NCI-H1105 (cell line): ENCODE measurements around the gene DAPP1.
"Not testable (repeated sequence)": the region's sequence is repeated elsewhere in the genome, so short reads cannot be mapped to it uniquely, and the experiment has no call there.

Experiments used
- DNase-seq: peaks from one replicate; lab custom pipeline; 2025; lab: John Stamatoyannopoulos, UW

DAPP1 gene

DNA sequence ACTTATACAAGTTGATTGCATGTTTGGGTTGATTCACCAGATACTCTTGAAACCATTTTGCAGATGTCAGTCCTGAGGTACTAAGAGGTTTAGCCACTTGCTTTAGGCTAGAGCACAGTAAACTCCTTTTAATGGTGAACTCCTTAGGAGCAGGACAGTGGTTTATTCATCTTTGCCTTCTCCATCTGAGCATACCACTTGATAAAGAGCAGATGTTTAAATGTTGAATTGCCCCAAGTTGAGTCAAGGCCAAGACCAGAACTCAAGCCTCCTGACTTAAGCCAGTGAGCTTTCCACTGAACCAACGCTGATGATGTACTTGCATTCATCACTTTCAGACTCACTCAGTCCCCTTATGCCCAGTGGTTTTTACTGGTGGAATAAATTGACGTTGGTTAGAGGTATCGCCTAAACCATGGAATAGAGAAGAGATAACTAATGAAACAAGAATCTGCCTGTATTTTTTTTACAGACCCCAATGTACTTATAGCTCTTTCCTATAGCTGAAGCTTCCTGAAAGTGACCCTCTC, 7.5 kb downstream of the DAPP1 start:
- DNase-seq = no peak

DNA sequence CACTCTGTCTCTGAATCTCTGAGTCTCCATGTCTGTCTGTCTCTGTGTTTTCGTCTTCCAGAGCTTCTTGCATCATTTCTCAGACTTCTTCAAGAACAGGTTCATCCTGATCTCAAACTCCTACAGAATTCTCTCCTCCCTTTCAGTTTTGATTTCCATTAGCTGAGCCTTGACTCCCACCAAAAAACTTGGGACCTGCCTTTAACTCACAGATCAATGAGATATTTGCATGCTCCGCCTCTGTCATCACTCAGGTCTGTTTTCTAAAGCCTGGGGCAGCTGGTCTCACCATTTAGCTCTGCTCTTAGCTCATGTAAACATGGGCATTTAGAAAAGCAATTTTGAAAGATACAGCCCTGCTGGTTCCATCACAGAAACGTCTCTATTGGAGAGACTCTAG, 8.6 kb downstream of the DAPP1 start:
- DNase-seq = no peak

DNA sequence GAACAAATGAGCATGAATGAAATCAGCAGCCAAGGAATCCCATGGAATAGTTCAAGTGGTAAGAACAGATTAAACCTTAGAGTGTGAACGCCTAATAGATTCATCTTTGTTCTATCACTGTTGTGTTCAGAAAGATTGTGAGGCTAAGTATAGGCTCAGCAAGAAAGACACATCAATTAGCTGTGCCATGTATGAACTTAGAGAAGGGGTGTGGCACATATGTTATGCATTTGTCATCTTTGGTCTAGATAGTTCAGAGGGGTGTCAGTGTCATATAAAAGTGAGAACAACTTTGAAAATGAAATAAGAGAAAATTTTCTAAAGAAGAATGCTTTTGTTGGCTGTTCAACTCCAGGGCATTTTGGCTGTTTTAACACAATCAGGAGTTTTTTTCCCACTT, 9.4 kb downstream of the DAPP1 start:
- DNase-seq = no peak

DNA sequence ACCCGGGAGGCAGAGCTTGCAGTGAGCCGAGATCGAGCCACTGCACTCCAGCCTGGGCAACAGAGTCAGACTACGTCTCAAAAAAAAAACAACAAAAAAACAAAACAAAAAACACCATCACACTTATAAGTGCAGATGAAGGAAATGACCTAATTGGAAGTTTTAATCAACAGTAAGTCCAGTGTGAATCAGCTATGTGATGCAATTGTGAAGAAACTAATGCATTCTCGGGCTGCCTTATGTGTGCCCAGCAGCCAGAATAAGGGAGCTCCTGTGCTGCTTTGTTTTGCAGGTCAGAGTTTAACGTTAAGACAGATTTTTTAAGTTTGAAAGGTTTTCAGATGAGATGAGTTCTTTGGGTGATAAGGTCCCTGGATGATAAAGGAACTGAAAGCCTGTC, 10.8 kb downstream of the DAPP1 start:
- DNase-seq = no peak

DNA sequence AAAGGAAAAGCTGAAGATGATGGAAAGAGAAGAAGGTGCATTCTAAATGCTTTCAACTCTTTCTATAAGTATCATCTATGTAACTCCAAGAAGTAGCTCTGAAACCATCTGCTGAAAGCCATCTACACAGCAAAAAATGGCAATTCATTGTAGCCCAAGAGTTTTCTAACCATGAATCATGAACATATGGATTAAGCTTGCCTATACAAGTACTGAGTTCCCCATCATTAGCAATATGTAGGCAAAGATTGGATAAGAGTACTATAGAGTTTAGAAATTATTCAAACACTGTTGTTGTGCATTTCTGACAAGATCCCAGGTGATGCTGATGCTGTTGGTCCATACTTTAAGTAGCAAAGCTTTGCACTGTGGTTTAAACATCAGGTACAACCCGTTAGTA, 11.2 kb downstream of the DAPP1 start:
- no peak for DNase-seq

DNA sequence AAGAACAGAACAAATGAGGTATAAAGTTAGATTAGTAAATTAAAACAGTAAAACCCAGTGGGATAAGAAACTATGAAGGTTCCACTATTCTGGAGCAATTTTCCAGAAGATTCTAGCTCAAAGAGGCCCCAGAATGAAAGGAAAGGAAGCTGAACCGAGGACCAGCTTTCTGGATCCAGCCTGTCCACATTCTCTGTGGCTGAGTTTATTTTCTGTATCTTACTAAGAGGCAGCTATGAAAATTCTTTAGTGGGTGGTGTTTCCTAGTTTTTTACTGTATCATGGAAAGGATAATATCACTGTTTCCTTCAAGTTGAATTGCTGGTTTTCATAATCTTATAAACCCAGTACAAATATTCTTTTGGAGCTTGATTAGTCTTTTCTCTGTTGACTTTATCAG, 11.8 kb downstream of the DAPP1 start:
- no peak for DNase-seq

DNA sequence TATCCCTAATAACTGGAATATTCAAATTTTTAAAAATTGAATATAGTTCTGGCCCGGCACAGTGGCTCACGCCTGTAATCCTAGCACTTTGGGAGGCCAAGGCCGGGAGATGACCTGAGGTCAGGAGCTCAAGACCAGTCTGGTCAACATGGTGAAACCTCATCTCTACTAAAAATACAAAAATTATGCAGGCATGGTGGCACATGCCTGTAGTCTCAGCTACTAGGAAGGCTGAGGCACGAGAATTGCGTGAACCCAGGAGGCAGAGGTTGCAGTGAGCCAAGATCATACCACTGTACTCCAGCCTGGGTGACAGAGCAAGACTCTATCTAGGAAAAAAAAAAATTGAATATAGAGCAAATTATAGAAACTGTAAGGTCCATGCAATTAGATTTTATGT, 13.4 kb downstream of the DAPP1 start:
- DNase-seq = not testable (repeated sequence)

DNA sequence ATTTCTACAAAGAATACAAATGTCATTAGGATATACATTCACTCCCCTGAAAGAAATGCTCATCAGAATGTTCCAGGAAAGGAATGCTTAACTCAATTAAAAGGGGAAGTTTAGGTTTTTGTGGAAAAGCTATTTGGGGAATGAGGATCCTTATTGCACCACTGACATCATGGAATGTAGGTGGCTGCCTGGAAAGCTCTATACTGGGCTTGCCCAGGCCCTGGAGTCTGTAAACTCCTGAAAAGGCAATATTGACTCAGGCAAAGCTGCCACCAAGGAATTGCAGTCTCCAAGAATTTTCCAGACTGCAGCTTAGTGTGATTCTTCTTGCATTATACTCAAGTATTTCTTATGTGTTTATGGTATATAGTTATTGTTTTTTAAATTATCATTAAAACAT, 15.7 kb downstream of the DAPP1 start:
- no peak for DNase-seq

DNA sequence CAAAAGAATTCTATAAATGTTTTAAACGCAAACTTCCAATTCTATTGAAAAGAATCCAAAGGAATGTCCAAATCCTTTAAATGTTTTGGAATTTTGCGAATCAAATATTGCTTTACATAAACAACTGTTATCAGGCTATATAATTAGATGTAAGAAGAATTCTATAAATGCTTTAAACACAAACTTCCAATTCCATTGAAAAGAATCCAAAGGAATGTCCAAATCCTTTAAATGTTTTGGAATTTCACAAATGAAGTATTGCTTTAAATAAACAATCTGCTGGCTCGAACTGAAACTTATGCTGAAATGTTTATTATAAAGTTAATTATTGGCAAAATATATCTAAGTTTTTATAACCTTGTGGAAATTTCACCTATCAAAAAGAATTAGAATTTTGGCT, 16.1 kb downstream of the DAPP1 start:
- DNase-seq = no peak

DNA sequence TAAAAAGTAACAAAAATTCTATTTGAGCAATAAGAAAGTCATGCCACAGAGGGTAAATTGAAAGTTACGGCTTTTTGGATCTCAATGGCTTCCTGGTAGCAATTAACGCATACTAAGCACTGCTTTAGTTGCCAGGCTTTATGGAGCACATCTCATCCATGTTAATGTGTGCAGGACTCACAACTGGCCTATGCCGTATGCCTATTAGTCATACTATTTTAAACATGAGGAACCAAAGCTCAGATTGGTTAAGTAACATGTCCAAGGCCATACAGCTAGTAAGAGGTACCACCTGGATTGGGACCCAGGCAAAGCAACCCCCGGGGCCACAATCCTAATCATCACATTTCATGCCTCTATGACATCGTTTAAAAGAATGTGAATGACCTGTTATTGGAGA, 17.1 kb downstream of the DAPP1 start:
- DNase-seq = no peak

DNA sequence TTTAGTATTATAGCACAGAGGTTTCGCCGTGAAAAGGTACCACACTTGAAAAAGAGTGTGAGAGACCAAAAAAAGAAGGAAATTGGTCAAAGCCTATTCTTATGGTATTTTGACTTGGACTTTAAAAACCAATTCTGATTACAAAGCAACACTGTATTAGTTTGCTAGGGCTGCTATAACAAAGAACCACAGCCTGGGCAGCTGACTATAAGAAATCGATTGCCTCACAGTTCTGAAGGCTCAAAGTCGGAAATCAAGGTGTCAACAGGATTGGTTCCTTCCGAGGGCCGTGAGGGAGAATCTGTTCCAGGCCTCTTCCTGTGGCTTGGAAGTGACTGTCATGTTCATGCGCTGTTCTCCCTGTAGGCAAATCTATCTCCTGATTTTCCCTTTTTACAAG, 17.9 kb downstream of the DAPP1 start:
- DNase-seq = no peak

DNA sequence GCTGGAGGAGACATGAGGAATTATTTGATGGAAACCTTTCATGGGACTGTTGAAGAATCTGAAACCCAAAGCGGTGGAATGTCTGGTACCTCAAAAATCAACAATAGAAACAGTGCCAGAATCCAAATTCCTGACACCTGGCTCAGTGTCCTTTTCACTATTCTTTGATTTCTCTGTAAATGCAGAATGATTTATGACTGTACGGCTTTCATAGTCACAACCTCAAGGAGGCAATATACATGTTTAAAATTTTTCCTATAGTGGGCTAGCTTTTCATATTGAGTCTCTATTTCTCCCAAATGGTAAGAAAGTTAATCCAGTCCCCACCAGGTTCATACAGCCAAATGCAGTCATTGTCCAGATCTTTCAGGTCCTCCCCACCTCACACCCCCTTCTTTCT, 19.3 kb downstream of the DAPP1 start:
- no peak for DNase-seq

DNA sequence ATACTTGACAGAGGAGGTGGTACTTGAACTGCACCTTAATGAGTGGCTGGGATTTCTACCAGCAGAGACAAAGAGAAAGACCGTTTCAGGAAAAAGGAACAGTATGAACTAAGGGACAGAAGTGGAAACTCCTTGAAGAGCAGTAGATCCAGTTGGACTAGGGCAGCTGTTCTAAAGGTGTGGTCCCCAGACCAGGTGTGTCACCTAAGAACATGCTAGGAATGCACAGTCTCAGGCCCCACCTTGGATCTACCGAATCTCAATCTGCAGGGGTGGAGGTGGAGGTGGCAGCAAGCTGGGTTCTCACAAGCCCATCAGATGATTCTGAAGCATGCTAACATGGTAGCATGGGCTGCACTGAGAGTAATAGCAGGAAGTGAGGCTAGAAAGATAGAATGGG, 22.3 kb downstream of the DAPP1 start:
- DNase-seq = no peak

DNA sequence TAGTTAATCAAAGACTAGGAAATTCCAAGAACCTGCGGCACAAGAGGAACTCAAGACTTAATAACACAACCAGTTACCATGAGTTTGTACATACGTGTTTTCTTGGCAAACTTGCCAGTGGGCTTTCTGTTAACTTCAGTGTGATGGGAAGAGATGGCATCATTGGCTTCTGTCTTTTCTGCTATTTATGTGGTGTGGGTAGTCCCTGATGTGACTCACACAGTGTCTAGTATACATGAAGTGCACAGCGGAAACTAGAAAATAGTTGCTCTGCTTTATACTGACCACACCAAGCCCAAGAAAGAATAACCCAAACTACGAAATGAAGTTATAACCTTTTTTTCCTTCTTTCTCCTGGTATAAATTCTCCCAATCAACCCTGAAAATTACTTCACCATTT, 24.5 kb downstream of the DAPP1 start:
- DNase-seq = no peak

DNA sequence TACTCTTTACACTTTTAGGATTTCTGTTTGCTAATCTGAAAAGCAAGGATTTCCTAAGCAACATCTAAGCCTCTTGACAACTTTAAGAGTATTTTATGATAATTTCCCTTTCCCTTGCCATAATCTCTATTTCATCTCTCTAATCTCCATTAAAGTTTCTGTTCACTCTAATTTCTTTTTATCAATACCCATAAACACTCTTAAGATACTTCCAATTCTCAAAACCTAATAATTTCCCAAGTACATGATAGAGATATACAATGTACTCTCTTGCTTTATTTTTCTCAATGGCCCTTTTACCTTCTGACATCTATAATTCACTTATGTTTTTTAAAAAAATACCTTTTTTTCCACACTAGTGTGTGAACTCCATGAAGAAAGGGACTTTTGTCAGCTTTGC, 26.8 kb downstream of the DAPP1 start:
- DNase-seq = no peak

DNA sequence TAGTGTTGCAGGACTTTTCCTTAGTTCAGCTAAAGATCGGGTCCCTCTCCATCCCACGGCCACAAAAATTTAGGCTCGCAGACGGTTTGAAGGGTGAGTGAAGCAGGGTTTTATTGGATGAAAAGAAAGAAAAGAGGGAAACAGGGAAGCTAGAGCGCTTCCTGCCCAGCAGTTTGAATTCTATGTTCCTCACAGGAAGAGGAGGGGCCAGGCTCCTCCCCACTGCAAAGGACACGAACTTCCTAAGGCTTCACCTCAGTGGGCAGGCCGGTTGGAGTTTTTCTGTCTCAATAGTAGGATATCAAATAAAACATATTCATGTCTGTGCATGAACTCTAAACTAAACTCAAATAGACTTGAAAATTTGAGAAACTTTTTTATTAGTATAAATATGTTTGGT, 27.4 kb downstream of the DAPP1 start:
- no peak for DNase-seq

DNA sequence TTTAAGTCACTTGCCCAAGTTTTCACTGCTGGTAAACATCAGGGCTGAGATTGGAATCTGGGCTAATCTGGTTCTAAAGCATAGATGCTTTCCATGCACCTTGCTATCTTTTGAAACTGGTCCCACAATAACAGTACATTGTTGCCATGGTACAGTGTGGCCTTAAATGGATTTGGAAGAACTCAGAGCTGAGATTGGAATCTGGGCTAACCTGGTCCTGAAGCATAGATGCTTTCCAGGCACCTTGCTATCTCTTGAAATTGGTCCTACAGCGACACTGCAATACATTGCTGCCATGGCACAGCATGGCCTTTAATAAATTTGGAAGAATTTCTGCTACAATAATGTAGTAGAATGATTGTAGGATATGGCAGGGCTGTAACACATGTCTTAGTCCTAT, 28.6 kb downstream of the DAPP1 start:
- no peak for DNase-seq

DNA sequence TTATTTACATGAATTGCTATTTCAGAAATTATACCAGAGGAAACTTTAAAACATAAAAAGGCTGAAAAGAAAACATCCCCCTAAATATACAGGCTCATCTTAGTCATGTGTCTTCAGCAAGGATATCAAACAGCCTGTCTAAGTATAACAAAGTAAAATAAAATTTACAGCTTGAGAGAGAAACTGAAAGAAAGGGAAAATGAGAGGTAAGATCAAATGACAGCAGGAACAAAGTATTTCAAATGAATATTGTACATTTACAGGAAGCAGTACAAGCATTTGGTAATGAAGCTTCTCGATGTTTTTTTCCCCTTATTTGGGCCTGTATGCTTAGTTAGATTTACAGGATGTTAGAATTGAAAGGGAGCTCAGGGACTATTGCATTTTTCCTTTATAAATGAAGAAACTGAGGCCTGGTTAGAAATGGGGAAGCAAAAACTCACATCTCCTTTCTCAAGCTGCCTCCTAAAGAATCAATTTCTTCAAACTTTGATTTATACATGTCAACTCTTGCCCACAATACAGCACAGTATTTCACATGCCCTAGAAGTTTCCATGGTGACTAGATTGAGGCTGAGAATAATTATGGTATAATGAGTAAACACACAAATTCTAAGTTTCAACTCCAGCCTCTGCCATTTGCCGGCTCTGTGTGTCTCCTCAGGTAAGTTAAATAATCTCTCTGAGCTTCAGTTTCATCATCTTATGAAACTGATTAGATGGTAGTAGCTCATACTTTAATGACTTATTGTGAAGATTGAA, 29.3 kb downstream of the DAPP1 start:
- DNase-seq = no peak

DNA sequence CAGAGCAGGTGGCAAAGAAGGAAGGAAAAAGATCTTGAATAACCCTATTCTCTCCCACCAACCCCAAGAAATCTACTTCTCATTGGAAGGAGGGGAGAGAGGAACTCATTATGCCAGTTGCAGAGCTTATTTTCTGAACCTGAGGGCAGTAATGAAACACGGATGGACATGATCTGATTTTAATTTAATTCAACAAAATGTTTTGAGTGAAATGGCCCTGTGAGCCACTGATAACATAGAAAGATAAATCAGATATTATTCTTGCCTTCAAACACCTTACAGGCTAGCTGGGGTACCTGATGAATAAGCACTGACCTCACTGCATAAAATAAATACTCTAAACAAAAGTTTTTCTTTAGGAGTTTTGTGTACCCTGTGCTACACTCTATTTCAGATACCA, 30.3 kb downstream of the DAPP1 start:
- no peak for DNase-seq

DNA sequence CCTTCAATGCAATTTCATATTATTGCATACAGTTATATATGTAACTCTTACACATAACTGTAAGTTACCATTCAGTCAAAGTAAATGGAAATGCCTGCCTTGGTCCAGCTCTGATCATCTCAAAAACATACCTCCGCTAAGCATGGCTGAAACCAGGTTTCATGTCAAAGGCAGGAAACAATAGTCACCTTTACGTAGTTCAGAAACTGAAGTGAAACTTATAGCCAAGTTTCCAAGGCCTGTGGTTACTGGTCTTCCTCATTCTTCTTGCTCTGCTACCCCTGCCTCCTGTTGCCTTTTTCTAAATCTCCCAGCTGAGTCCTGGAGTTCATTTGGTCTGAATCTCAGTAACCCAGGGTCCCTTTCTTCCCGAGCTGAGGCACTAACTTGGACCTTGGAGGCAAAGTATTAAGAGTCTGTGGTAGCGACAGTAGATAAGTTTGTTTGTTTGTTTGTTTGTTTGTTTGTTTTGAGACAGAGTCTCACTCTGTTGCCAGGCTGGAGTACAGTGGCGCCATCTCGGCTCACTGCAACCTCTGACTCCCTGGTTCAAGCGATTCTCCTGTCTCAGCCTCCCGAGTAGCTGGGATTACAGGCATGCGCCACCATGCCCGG, 30.8 kb downstream of the DAPP1 start:
- no peak for DNase-seq

DNA sequence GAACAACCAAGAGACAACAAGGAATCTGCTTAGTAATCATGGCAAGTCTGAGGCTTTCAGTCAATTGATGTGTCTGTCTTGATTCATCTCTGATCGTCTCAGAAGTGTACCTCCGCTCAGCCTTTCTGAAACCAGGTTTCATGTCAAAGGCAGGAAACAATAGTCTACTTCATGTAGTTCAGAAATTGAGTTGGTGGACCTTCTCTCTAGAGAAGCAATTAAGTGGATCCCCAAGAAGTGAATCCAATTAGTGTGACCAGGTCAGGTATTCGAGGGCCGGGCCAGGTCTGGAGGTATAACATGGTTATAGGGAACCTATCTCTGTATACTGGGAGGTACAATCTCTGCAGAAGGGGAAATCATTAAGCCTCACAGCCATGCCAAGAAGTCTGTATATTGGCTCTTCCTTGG, 32.0 kb downstream of the DAPP1 start:
- no peak for DNase-seq

DNA sequence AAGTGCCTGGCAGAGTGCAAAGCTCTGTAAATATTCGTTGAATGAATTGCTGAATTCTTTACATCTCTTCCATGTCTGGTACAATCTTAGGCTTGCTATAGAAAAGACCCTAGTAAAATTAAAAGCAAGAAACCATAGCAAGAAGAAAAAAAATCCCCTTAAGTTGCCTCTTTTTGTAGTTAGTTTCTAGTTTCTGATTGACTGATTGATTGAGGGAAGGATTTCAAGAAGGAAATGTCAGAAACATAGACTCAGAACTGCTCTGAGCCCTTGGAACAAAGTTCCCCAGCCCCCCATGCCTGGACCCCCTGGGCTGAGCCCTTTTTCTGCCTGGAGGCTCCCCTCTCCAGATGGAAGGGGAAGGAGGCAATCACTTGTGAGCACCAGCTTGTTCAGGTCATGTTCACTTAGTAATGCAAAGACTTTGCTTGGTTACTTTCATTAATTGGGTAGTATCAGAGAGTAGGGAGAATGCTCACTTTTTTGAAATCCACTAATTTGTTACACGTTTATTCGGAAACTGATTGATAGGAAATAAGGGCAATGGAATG, 35.6 kb downstream of the DAPP1 start:
- no peak for DNase-seq

DNA sequence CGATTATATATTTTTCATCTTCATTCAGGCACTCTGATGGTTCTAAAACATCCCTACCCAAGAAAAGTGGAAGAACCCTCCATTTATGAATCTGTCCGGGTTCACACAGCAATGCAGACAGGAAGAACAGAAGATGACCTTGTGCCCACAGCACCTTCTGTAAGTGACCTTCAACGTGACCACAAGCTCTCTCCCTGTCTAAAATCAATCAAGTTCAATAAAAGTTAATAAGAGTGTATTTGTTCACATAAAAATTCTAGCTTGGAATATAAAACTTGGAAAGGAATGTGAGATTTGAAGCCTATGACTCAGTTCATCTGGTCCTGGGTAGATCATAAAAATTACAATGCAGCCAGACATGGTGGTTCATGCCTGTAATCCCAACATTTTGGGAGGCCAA, 36.6 kb downstream of the DAPP1 start:
- no peak for DNase-seq

DNA sequence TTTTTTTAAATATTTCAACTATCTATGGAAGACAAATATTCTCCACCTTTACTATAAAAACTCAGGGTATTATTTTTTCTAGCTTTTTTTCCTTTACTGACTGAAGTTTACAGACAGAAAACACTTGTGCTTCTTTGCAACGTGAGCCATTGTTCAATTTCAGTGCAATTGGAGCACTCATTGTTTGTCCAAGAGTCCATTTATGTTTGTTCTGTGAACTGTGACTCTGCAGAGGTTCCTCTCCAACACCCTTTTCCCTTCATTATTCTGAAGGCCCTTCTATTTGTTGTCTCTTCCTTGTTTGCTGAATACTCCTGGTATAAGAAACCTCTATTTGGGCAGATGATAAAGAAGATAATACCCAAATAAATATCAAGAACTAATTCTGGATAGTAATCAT, 37.4 kb downstream of the DAPP1 start:
- no peak for DNase-seq
